Left ventricle myocardium inferior (tissue), 1 donor: ENCODE measurements around the gene ASPHD2. TPM values are rescaled to one million over a fixed set of nuclear protein-coding genes. Genes with fewer than 3 reads are reported as not detected.

Experiments used
- DNase-seq: peaks from one replicate; pipeline ENCODE4 v3.0.0-alpha.2; 2020
- H3K27ac ChIP-seq: fragments of 200-600 bp; replicated peaks from 2 replicates; pipeline ENCODE4 v1.8.0; 2021
- H3K27me3 ChIP-seq: fragments of 200-600 bp; 2 replicates; pipeline ENCODE4 v1.8.0; 2021; ENCODE audit warnings: low read depth
- H3K36me3 ChIP-seq: fragments of 200-600 bp; 2 replicates; pipeline ENCODE4 v1.8.0; 2021
- H3K4me1 ChIP-seq: fragments of 200-600 bp; 2 replicates; pipeline ENCODE4 v1.8.0; 2021
- H3K4me3 ChIP-seq: fragments of 200-600 bp; 2 replicates; pipeline ENCODE4 v1.8.0; 2021; ENCODE audit warnings: mild to moderate bottlenecking, moderate library complexity
- H3K9me3 ChIP-seq: fragments of 200-600 bp; replicated peaks from 2 replicates; pipeline ENCODE4 v1.8.0; 2021
- intact Hi-C: fragments of 100-400 bp; cut with micrococcal nuclease; formaldehyde crosslinking; loops from one replicate; pipeline ENCODE4 v1.11.0; 2022
- total RNA-seq: library from RNA; stranded (reverse); fragmentation: NEBNext Ultra II Directional; extraction: Animal tissue kit (Norgen Biotek cat#: 25700); gene quantifications from one replicate; pipeline ENCODE4 v1.2.1, GENCODE V29; 2021
- TF ChIP-seq, protein P1 (sequence below): fragments of 200-600 bp; IDR thresholded peaks from 2 replicates; pipeline ENCODE4 v1.8.0; 2021; ENCODE audit warnings: antibody characterized with exemption, mild to moderate bottlenecking, borderline replicate concordance
- donor health status: DM: no; HTN: yes; CAD: no; lungs with severe emphysema.

The ASPHD2 gene
- total RNA-seq, 1 donor from 2014 or later = 0.11 TPM

DNA sequence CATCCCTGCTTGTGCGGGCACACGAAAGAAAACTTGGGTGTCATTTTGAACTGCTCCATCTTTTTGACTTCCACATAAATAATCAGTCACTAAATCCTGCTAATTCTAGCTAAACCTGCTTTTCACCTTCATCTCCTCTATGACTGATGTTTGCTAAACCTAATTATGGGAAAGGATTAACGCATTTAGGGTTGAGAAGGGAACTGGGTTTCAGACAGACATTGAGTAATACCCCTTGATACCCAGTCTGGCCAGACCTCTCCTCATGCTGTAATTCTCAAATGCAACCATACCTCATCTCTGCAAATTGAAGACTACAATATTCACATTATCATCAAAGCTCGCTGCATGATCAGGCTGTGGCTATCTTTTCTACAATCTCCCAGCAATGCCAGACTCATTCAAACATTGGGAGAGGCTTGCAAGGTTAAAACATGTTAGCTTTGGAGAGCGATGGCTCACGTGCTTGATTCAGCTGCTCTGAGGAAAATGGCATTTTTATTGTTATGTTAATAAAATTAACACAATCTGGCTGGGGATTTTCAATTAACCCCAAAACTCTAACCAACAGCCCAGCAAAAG, 52.1 kb downstream of the ASPHD2 start:
- TF ChIP-seq, protein P1, sequence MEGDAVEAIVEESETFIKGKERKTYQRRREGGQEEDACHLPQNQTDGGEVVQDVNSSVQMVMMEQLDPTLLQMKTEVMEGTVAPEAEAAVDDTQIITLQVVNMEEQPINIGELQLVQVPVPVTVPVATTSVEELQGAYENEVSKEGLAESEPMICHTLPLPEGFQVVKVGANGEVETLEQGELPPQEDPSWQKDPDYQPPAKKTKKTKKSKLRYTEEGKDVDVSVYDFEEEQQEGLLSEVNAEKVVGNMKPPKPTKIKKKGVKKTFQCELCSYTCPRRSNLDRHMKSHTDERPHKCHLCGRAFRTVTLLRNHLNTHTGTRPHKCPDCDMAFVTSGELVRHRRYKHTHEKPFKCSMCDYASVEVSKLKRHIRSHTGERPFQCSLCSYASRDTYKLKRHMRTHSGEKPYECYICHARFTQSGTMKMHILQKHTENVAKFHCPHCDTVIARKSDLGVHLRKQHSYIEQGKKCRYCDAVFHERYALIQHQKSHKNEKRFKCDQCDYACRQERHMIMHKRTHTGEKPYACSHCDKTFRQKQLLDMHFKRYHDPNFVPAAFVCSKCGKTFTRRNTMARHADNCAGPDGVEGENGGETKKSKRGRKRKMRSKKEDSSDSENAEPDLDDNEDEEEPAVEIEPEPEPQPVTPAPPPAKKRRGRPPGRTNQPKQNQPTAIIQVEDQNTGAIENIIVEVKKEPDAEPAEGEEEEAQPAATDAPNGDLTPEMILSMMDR = no peak
- Histone ChIP-seq H3K4me1 (peaks cover 73% of the 10 kb centered on the region), H3K4me3 (no peak overlapping the region), H3K27me3 (no peaks in the 10 kb centered on the region), H3K9me3 (no peaks in the 10 kb centered on the region), H3K27ac (no peak overlapping the region), H3K36me3 (peaks cover 19% of the 10 kb centered on the region)
- intact Hi-C loops = no loop called here
- no peak for DNase-seq

DNA sequence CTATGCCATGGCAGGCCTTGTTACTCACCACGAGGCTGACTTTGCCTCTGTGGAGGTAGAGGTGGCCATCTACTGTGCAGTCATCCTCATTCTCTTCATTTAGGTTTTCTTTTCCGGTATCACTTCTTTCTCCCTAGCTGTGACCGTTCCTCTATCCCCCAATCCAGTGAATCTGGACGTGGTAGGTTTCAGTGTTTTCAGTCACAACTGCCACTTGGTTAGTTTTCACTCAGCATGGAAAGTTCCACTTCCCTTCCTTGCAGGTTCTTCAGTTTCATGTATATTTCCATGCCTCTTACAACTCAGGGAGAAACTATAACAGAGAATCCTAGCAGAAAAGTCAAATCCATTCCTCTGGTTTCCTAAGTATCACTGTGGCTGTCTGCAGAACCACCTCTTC, 52.6 kb downstream of the ASPHD2 start:
- intact Hi-C loops = no loop called here
- Histone ChIP-seq H3K4me3 (peak overlapping the region; percentile 3), H3K27ac (no peak overlapping the region), H3K4me1 (peaks cover 73% of the 10 kb centered on the region), H3K9me3 (no peaks in the 10 kb centered on the region), H3K27me3 (no peaks in the 10 kb centered on the region), H3K36me3 (peaks cover 14% of the 10 kb centered on the region)
- TF ChIP-seq, protein P1 = no peak
- no peak for DNase-seq

DNA sequence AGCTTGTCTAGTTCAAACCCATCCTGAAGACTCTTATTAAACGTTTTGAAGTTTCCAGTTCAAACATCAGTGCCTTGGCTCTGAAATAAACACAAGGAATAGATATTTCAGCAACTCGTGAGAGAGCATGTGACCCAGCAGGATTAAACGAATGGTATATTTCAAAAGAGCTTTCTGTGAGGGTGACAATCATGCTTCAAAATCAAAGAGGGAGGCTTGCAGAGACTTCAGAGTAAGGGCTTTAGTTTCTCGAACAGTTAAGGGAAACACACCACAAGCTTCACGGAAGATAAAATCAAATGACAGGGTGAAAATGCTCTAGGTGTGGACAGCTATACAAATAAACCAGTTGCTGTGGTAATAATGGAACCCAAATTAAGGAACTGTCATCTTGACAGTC, 53.1 kb downstream of the ASPHD2 start:
- intact Hi-C loops = no loop called here
- H3K4me1 ChIP-seq = peaks cover 73% of the 10 kb centered on the region
- peaks cover 10% of the 10 kb centered on the region for H3K36me3 ChIP-seq
- peak overlapping the region; percentile 83 for H3K4me3 ChIP-seq
- H3K27me3 ChIP-seq = no peaks in the 10 kb centered on the region
- TF ChIP-seq, protein P1 = no peak
- no peak overlapping the region for H3K27ac ChIP-seq
- H3K9me3 ChIP-seq = no peaks in the 10 kb centered on the region
- no peak for DNase-seq

DNA sequence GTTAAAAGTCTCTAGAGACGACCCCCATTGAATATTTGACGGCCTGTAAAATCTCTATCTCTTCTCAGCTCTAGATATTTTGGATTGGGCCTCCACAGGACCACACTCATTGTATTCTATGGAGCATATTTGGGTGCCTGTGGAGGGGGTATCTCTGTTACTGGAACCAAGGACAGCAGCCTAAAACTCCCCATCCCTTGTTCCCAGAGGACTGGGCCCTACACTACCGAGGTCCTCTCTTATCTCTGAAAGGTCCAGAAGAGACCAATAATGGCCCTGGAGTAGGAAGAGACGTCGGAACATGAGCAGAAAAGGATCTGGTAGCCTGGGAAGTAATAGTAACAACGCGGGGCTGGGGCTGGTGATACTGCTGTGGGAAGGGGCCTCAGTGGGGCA, 54.0 kb downstream of the ASPHD2 start:
- no peaks in the 10 kb centered on the region for H3K9me3 ChIP-seq
- DNase-seq = no peak
- peak overlapping the region; percentile 90 for H3K27ac ChIP-seq
- H3K4me1 ChIP-seq = peaks cover 73% of the 10 kb centered on the region
- TF ChIP-seq, protein P1 = no peak
- peak overlapping the region; percentile 83 for H3K4me3 ChIP-seq
- intact Hi-C loops = no loop called here
- peaks cover 11% of the 10 kb centered on the region for H3K36me3 ChIP-seq
- no peaks in the 10 kb centered on the region for H3K27me3 ChIP-seq

DNA sequence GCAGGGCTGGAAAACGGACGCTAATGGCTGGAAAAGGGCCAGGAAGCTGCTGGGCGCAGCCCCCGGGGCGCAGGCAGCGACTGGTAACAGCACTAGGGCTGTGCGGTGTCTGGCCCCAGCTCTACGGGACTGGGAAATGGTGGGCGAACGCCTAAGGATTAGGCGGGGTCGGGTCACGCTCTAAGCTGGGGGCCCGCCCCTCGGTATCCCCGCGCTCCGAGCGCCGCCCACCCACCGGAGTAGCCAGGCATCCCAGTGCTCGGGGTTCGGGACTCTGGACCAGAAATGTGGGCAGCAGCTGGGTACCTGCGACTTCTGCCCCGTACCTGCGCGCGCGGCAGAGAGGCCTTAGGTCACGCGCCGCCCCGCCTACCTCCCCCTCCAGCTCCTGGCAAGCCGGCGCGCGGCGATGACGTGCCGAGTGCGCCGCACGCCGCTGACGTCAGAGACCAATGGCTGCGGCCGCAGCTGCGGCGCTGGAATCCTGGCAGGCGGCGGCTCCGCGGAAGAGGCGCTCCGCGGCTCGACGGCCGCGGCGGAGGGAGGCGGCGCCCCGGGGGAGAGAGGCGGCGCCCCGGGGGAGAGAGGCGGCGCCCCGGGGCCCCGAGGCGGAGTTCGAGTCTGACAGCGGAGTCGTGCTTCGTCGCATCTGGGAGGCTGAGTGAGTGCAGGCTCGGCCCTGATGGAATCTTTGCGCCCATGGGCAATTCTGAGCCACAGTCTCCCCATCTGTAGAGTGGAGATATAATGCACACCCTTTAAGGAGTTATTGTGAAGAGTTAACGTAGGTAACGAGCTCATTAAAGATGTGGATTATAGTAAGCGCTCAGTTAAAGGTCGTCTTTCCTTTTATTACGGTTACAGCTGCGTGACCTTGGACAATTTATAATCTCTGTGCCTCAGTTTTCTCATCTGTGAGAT, 54.6 kb downstream of the ASPHD2 start, which contains the start of the genes HPS4 and SRRD:
HPS4 (minus strand) TSS at position 345 of the 921 bp plus-strand sequence. CDS start 2,021 bp downstream, outside the sequence.
SRRD (plus strand) TSS at position 439 of the 921 bp plus-strand sequence; CDS start at position 453, 14 bp downstream.
- H3K36me3 ChIP-seq = peaks cover 15% of the 10 kb centered on the region
- H3K4me3 ChIP-seq = peak within 1 kb of the TSS; percentile 83
- TF ChIP-seq, protein P1 = no peak
- DNase-seq = peak; percentile 90
- H3K9me3 ChIP-seq = no peaks in the 10 kb centered on the region
- H3K27ac ChIP-seq = peak within 1 kb of the TSS; percentile 90
- no peaks in the 10 kb centered on the region for H3K27me3 ChIP-seq
- intact Hi-C loops = no loop called here
- peaks cover 72% of the 10 kb centered on the region for H3K4me1 ChIP-seq
